ENCODE results near the gene NAA38.

Gene NAA38

GRCh38 chr17:7839190-7839875 lies 18.0 kb downstream of the NAA38 start:
- no peak for DNase-seq

- DNase-seq, result peak; percentile 78
These were observed 19.0 kb downstream of the NAA38 start for GRCh38 chr17:7838090-7839075.

- DNase-seq, result peak; percentile 80
These were observed 19.8 kb downstream of the NAA38 start for GRCh38 chr17:7837408-7838088.

GRCh38 chr17:7836596-7837407 lies 20.6 kb downstream of the NAA38 start:
- peak; percentile 100 for DNase-seq

GRCh38 chr17:7835814-7836595 lies 21.4 kb downstream of the NAA38 start:
- DNase-seq, result peak; percentile 96

GRCh38 chr17:7834957-7835813 lies 22.2 kb downstream of the NAA38 start:
- peak; percentile 100 for DNase-seq

GRCh38 chr17:7834542-7834956 lies 22.8 kb downstream of the NAA38 start:
- peak; percentile 87 for DNase-seq

GRCh38 chr17:7833795-7834541 lies 23.4 kb downstream of the NAA38 start, which contains the start of gene KDM6B:
Gene KDM6B (plus strand): TSS chr17:7834217. CDS start chr17:7845555, 11,338 bp downstream.
- DNase-seq, result peak; percentile 98

GRCh38 chr17:7833011-7833794 lies 24.2 kb downstream of the NAA38 start:
- DNase-seq, result no peak

GRCh38 chr17:7832431-7832830 lies 24.9 kb downstream of the NAA38 start:
- DNase-seq, result no peak

- no peak for DNase-seq
These were observed 26.1 kb downstream of the NAA38 start for GRCh38 chr17:7831233-7831632.

- DNase-seq, result no peak
These were observed 26.7 kb downstream of the NAA38 start for GRCh38 chr17:7830616-7831015.

GRCh38 chr17:7825206-7825990 lies 32.0 kb downstream of the NAA38 start:
- peak; percentile 68 for DNase-seq

GRCh38 chr17:7824021-7824924 lies 33.1 kb downstream of the NAA38 start:
- DNase-seq, result no peak

GRCh38 chr17:7823581-7824001 lies 33.8 kb downstream of the NAA38 start:
- DNase-seq, result peak; percentile 38

- DNase-seq, result no peak
These were observed 35.2 kb downstream of the NAA38 start for GRCh38 chr17:7822126-7822525.

- no peak for DNase-seq
These were observed 37.1 kb downstream of the NAA38 start for GRCh38 chr17:7820231-7820630.
